HL-60 (cell line): ENCODE data around the gene NXPH1.

Experiments used
- POLR2AphosphoS5 ChIP-seq: IDR thresholded peaks from 2 replicates; pipeline ENCODE4 v1.6.1; 2012; ENCODE audit warnings: low read depth
- SPI1 ChIP-seq: IDR thresholded peaks from 2 replicates; pipeline ENCODE4 v1.6.1; 2012; ENCODE audit warnings: low read depth, mild to moderate bottlenecking, borderline replicate concordance
- TF ChIP-seq, protein P1 (sequence below): IDR thresholded peaks from one replicate; pipeline ENCODE4 v1.5.1; 2011; ENCODE audit warnings: low read length, control low read depth, inconsistent platforms; ENCODE audit not compliant: insufficient read depth
- TF ChIP-seq, protein P2 (sequence below): IDR thresholded peaks from 2 replicates; pipeline ENCODE4 v1.6.1; 2012; ENCODE audit warnings: low read depth; ENCODE audit not compliant: insufficient replicate concordance

DNA sequence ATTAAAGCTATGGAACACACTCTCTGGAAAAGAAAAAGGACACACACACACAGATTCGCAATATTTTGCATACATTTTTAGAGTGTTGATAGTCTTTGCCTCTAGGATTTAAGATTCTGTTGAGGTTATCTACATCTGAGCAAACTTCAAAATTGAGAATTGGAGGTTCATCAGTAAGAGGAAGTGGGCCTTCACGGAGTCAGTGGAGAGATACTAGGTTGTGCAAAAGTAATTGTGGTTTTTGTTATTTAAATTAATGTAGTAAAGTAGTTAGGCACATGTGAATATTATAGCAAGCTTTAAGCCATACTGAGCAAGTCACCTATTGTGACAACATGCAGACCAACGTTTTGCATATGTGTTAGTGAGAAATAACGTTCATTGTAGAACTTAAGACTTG, 19.8 kb upstream of the NXPH1 start:
- TF ChIP-seq, protein P1, sequence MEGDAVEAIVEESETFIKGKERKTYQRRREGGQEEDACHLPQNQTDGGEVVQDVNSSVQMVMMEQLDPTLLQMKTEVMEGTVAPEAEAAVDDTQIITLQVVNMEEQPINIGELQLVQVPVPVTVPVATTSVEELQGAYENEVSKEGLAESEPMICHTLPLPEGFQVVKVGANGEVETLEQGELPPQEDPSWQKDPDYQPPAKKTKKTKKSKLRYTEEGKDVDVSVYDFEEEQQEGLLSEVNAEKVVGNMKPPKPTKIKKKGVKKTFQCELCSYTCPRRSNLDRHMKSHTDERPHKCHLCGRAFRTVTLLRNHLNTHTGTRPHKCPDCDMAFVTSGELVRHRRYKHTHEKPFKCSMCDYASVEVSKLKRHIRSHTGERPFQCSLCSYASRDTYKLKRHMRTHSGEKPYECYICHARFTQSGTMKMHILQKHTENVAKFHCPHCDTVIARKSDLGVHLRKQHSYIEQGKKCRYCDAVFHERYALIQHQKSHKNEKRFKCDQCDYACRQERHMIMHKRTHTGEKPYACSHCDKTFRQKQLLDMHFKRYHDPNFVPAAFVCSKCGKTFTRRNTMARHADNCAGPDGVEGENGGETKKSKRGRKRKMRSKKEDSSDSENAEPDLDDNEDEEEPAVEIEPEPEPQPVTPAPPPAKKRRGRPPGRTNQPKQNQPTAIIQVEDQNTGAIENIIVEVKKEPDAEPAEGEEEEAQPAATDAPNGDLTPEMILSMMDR = no peak
- TF ChIP-seq POLR2AphosphoS5 (no peak), SPI1 (peak; percentile 38; the same call in 1 of the 2 replicates)
- TF ChIP-seq, protein P2, sequence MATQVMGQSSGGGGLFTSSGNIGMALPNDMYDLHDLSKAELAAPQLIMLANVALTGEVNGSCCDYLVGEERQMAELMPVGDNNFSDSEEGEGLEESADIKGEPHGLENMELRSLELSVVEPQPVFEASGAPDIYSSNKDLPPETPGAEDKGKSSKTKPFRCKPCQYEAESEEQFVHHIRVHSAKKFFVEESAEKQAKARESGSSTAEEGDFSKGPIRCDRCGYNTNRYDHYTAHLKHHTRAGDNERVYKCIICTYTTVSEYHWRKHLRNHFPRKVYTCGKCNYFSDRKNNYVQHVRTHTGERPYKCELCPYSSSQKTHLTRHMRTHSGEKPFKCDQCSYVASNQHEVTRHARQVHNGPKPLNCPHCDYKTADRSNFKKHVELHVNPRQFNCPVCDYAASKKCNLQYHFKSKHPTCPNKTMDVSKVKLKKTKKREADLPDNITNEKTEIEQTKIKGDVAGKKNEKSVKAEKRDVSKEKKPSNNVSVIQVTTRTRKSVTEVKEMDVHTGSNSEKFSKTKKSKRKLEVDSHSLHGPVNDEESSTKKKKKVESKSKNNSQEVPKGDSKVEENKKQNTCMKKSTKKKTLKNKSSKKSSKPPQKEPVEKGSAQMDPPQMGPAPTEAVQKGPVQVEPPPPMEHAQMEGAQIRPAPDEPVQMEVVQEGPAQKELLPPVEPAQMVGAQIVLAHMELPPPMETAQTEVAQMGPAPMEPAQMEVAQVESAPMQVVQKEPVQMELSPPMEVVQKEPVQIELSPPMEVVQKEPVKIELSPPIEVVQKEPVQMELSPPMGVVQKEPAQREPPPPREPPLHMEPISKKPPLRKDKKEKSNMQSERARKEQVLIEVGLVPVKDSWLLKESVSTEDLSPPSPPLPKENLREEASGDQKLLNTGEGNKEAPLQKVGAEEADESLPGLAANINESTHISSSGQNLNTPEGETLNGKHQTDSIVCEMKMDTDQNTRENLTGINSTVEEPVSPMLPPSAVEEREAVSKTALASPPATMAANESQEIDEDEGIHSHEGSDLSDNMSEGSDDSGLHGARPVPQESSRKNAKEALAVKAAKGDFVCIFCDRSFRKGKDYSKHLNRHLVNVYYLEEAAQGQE = no peak
